GM18951 (cell line): ENCODE measurements around the gene WDR1.

ENCODE experiments used
- POLR2A ChIP-seq: IDR thresholded peaks from 4 replicates; pipeline ENCODE4 v1.6.1; 2011; ENCODE audit warnings: mild to moderate bottlenecking; ENCODE audit not compliant: insufficient read length, insufficient read depth; ENCODE audit errors: extremely low read depth
- in situ Hi-C: fragments of 300-500 bp; cut with MboI; formaldehyde crosslinking; loops from one replicate; pipeline ENCODE4 v1.12.0; 2022; ENCODE audit warnings: low sequenced_read_pairs, mixed read lengths, inconsistent platforms; ENCODE audit not compliant: unreplicated experiment

The WDR1 gene

GRCh38 chr4:10105421-10105820 lies 11.2 kb downstream of the WDR1 start:
- in situ Hi-C loops, result no loop called here
- TF ChIP-seq POLR2A, result no peak

- in situ Hi-C loops, result no loop called here
- no peak for TF ChIP-seq POLR2A
These were observed 11.7 kb downstream of the WDR1 start for GRCh38 chr4:10104991-10105276.

- TF ChIP-seq POLR2A, result no peak
- in situ Hi-C loops, result no loop called here
These were observed 12.2 kb downstream of the WDR1 start for GRCh38 chr4:10104211-10104990.

- in situ Hi-C loops, result no loop called here
- no peak for TF ChIP-seq POLR2A
These were observed 13.9 kb downstream of the WDR1 start for GRCh38 chr4:10102474-10103332.

GRCh38 chr4:10101671-10102473 lies 14.7 kb downstream of the WDR1 start:
- in situ Hi-C loops, result no loop called here

GRCh38 chr4:10100734-10101216 lies 15.8 kb downstream of the WDR1 start:
- TF ChIP-seq POLR2A, result peak; percentile 10
- in situ Hi-C loops, result no loop called here

More at GRCh38 chr4:10101671-10102473, 14.7 kb downstream of the WDR1 start:
- TF ChIP-seq POLR2A, result no peak

- TF ChIP-seq POLR2A, result no peak
- in situ Hi-C loops, result no loop called here
These were observed 16.9 kb downstream of the WDR1 start for GRCh38 chr4:10099499-10100325.

GRCh38 chr4:10098780-10099160 lies 17.8 kb downstream of the WDR1 start:
- in situ Hi-C loops, result no loop called here
- no peak for TF ChIP-seq POLR2A

- in situ Hi-C loops, result no loop called here
- no peak for TF ChIP-seq POLR2A
These were observed 18.5 kb downstream of the WDR1 start for GRCh38 chr4:10097906-10098779.

- no peak for TF ChIP-seq POLR2A
- in situ Hi-C loops, result no loop called here
These were observed 19.6 kb downstream of the WDR1 start for GRCh38 chr4:10096978-10097335.

- TF ChIP-seq POLR2A, result no peak
- in situ Hi-C loops, result no loop called here
These were observed 20.2 kb downstream of the WDR1 start for GRCh38 chr4:10096201-10096977.
